ENCODE data around the gene CNIH2. TPM values are rescaled to one million over a fixed set of nuclear protein-coding genes. Genes with fewer than 3 reads are reported as not detected.

Gene CNIH2
- total and polyA plus RNA-seq, 2 of the 13 experiments (the other 11 are each of a cell fraction or from before 2014, with no cell fraction given): 0.60 to 0.69 TPM

- Histone ChIP-seq H3K36me3 (replicated peaks in 1 of 2; ENCODE audit: control insufficient read depth in 1 of 2, insufficient read depth in 2 of 2, low read length in 2 of 2) (no peaks in the 10 kb centered on the region), H3K9ac (ENCODE audit: insufficient read depth, low read depth, low read length) (no peak overlapping the region), H3K4me1 (ENCODE audit: insufficient read depth, low read length) (peaks cover 36% of the 10 kb centered on the region), H3K27ac (ENCODE audit: extremely low read length, insufficient read depth, low read length) (no peak overlapping the region), H3K27me3 (ENCODE audit: control insufficient read depth in 1 of 2, insufficient read depth in 2 of 2, low read length in 2 of 2) (peaks cover 3 to 40% of the 10 kb centered on the region in 2 experiments; a peak in 4 of 5 replicates), H4K20me1 (ENCODE audit: insufficient read depth, low read length) (no peaks in the 10 kb centered on the region), H3K79me2 (ENCODE audit: insufficient read depth, low read length) (peaks cover 3% of the 10 kb centered on the region), H3K4me3 (replicated peaks in 1 of 3; ENCODE audit: insufficient read depth in 1 of 3, low read depth in 2 of 3, low read length in 3 of 3) (no peak overlapping the region), H2AFZ (ENCODE audit: low read length) (no peak overlapping the region), H3K9me3 (ENCODE audit: low read length) (no peaks in the 10 kb centered on the region), H3K4me2 (ENCODE audit: low read depth, low read length) (no peak overlapping the region)
- in situ Hi-C loops (cut with HindIII; ENCODE audit: extremely low pct_ligation_motif_present, low pct_unique_long_range_greater_than_20kb): loop anchor here (5.0 kb wide), 1 partner anchor 34 kb away; no protein-coding TSS in a partner anchor
- CTCF ChIA-PET (ENCODE audit: low intra/inter-chr PET ratio, low total read pairs): no interaction called here
- POLR2A ChIA-PET: no interaction called here
- TF ChIP-seq MYNN (CRISPR knock-in tag; IDR thresholded peaks at IDR 0.05; ENCODE audit: low read depth) (no peak), ZNF20 (CRISPR knock-in tag; IDR thresholded peaks at IDR 0.05) (no peak), SNAI1 (CRISPR knock-in tag; IDR thresholded peaks at IDR 0.05; ENCODE audit: borderline replicate concordance) (no peak), ZMYM3 (CRISPR knock-in tag; IDR thresholded peaks at IDR 0.05) (no peak), MBD4 (IDR thresholded peaks at IDR 0.05; ENCODE audit: borderline replicate concordance, low read length) (no peak), TBX3 (IDR thresholded peaks at IDR 0.05; ENCODE audit: borderline replicate concordance) (no peak), ZBED4 (CRISPR knock-in tag; IDR thresholded peaks at IDR 0.05; ENCODE audit: borderline replicate concordance) (no peak), ZNF280D (CRISPR knock-in tag; IDR thresholded peaks at IDR 0.05) (no peak), ZFY (CRISPR knock-in tag; IDR thresholded peaks at IDR 0.05) (no peak), FOSL1 (CRISPR knock-in tag; IDR thresholded peaks at IDR 0.05; ENCODE audit: borderline replicate concordance) (no peak), ZBTB38 (CRISPR knock-in tag; IDR thresholded peaks at IDR 0.05) (no peak), ZNF816 (CRISPR knock-in tag; IDR thresholded peaks at IDR 0.05; ENCODE audit: borderline replicate concordance) (no peak), ZGPAT (CRISPR knock-in tag; IDR thresholded peaks at IDR 0.05) (no peak)
- no peak for DNase-seq (ENCODE audit: low spot score)
- no TSS peak for BruUV-seq (replicated peaks)
- FAIRE-seq: no peak
- intact Hi-C loops (cut with micrococcal nuclease; ENCODE audit: unreplicated experiment): no loop called here
- 17% methylated on average over 4 of the region's 4 CpGs for WGBS (ENCODE audit: low lambda C conversion rate)
- no peak for ATAC-seq
Measured at GRCh38 chr11:66293352-66293751, 15.4 kb downstream of the CNIH2 start.

Data from HepG2 (cell line).